HG02852 (cell line): Measurements from ENCODE around the gene TBC1D20.

Source experiments
- ATAC-seq: cut with Tn5 transposase; IDR thresholded peaks from one replicate; pipeline ENCODE4 v1.9.1; 2021; ENCODE audit warnings: mild to moderate bottlenecking, moderate library complexity; ENCODE audit not compliant: unreplicated experiment

TBC1D20 gene

GRCh38 chr20:440148-440547 is 22.2 kb downstream of the TBC1D20 start:
- no peak for ATAC-seq

GRCh38 chr20:438571-439469 is 23.5 kb downstream of the TBC1D20 start:
- ATAC-seq = no peak

GRCh38 chr20:437787-438486 is 24.4 kb downstream of the TBC1D20 start:
- ATAC-seq = no peak

GRCh38 chr20:436476-436875 is 25.9 kb downstream of the TBC1D20 start:
- no peak for ATAC-seq

- no peak for ATAC-seq
Observed at GRCh38 chr20:435558-435957, 26.8 kb downstream of the TBC1D20 start.

- ATAC-seq = no peak
Observed at GRCh38 chr20:434661-435419, 27.5 kb downstream of the TBC1D20 start.

- no peak for ATAC-seq
Observed at GRCh38 chr20:434221-434620, 28.1 kb downstream of the TBC1D20 start.

GRCh38 chr20:433300-433975 is 28.9 kb downstream of the TBC1D20 start:
- ATAC-seq = peak; percentile 80

GRCh38 chr20:432677-433299 is 29.5 kb downstream of the TBC1D20 start:
- ATAC-seq = no peak

- ATAC-seq = no peak
Observed at GRCh38 chr20:432208-432607, 30.1 kb downstream of the TBC1D20 start.

GRCh38 chr20:431012-431904 is 31.1 kb downstream of the TBC1D20 start:
- ATAC-seq = no peak

GRCh38 chr20:430091-430999 is 32.0 kb downstream of the TBC1D20 start:
- no peak for ATAC-seq

- ATAC-seq = no peak
Observed at GRCh38 chr20:428658-429200, 33.6 kb downstream of the TBC1D20 start.

- ATAC-seq = no peak
Observed at GRCh38 chr20:427849-428657, 34.3 kb downstream of the TBC1D20 start.

GRCh38 chr20:427401-427800 is 34.9 kb downstream of the TBC1D20 start:
- no peak for ATAC-seq

GRCh38 chr20:426566-426965 is 35.8 kb downstream of the TBC1D20 start:
- ATAC-seq = no peak

- ATAC-seq = no peak
Observed at GRCh38 chr20:421685-422250, 40.6 kb downstream of the TBC1D20 start.
